Activated T-cell treated with anti-CD3 and anti-CD28 coated beads, Interleukin-2, amount 50 U/mL, for 48 hours (primary cell): Measurements from ENCODE around the gene WNT5B.

Experiments
- DNase-seq, 2 experiments: peaks; one replicate each; pipeline ENCODE4 v3.0.0-alpha.2; 2020

The WNT5B gene

DNA sequence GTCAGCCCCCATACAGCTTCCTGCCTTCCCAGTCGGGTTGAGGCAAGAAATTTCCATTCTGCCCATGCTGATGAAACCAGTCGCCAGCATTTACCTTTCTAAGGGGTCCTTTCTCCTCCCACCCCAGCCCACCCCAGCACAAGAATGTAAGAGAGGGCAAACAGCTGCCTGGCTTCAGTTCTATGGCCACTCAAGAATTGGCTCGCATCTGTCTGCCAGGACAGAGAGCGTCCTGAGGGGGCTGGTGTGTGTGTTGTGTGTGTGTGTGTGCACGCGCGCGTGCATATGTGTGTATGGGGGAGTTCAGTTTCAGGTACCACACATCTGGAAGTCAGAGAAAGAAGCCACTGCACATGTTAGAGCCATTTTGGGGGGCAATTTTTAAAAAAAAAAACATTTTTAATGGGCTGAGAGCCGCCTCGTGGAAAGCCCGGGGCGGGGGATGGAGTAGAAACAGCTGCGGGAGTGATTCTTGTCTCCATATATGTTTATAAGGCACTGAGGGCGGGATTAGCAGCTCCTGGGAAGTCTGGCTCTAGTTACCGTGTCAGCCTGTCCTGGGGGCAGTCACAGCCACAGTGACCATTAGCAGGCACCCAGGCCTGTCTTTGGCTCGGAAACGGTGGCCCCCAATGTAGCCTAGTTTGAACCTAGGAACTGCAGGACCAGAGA is at the start of gene WNT5B:
Gene WNT5B, plus strand, starts transcription at position 566 of the 672 bp plus-strand sequence. CDS start 2,124 bp downstream, outside the sequence.
- no peak for DNase-seq

DNA sequence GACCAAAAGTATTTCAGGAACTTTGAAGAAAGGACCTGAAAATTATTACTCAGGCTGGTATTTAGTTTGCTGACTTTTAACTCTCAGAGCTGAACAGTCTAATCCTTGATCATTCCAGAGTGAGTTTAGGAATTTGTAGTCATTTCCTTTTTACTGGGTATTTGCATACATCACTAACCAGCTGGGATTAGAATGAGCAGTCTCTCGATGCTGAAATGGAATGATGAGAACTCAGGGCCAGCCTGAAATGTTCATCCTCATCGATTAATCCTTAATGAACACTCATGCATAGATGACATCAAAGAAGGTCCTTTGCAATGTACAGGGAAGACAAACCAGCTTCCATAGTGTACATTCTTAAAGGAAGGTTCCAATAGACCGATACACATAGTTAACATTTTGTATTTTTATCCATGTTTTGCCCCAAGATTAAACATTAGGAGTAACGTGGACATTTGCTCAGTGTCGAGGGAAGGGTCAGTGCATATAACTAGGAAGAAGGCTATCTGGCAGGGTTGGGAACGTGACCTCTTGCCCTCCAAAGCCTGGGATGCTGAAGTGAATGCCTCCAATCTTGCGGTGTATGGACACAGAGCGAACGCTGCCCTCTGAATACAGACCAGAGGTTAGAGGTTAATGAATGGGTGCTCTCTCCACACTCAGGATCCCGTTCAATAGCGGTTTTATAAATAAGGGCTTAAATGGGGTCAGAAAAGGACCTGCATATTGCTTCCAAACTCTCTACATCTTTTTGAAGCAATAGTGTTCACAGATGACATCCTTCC is 49.2 kb upstream of the WNT5B start:
- no peak for DNase-seq

DNA sequence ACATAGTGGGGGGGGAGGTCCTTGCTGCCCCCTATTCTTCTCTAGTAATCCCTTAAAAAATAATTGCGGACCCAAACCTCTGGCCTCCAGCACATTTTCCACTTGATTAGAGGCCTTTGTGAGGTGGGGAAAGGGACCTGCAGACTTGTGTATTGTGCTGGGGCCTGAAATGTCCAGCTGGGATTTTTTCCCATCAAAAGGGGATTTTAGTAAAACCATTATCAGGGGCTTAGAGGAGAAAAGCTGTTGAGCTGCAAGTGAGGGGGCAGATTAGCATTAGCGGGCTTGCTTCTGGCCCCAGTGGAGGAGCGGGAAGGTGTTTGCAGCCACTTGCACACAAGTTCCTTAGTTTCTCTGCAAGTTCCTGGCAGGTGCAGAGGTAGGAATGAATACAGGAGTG is 48.5 kb upstream of the WNT5B start:
- DNase-seq: no peak

DNA sequence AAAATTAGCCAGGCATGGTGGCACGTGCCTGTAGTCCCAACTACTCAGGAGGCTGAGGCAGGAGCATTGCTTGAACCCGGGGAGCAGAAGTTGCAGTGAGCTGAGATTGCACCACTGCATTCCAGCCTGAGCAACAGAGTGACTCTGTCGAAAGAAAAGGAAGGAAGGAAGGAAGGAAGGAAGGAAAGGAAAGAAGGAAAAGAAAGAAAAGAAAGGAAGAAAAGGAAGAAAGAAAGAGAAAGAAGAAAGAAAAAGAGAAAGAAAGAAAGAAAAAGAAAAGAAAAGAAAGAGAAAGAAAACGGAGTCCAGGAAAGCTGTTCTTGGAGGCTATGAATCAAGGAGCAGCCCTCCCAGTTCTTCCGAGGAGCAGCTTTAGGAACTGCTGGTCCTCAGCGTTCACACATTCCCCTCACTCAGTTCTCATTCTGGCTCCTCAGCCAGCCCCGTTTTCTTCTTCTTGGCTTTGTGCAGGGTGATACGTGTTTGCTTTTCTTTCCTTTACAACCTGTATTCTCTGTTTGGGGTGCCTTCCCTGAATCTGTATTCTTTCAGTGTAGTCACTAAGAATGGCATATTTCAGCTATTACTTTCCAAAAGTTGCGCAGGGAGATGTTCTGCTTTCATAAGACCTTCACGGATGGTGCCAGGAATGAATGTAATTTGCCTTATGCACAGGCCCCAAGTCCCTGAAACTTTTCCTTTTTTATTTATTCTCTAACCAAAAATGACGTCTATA is 46.9 kb upstream of the WNT5B start:
- peak in 1 of 2 experiments; percentile 4 for DNase-seq

DNA sequence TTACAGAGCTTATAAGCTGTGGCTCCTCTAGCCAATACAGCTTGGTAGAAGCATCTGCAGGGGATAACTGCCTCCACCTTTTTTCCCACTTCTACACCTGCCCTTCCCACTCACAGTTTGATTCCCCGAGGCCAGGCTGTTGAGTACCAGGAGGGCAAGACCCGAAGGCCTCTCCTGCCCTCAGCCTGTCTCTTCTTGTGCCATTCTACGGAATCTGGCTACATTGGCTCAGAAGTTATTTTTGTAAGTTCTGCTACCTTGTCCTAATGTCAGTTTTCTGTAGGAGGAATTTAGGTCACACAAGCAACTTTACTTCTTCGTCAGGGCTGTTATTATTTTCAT is 46.4 kb upstream of the WNT5B start:
- peak in 1 of 2 experiments; percentile 7 for DNase-seq

DNA sequence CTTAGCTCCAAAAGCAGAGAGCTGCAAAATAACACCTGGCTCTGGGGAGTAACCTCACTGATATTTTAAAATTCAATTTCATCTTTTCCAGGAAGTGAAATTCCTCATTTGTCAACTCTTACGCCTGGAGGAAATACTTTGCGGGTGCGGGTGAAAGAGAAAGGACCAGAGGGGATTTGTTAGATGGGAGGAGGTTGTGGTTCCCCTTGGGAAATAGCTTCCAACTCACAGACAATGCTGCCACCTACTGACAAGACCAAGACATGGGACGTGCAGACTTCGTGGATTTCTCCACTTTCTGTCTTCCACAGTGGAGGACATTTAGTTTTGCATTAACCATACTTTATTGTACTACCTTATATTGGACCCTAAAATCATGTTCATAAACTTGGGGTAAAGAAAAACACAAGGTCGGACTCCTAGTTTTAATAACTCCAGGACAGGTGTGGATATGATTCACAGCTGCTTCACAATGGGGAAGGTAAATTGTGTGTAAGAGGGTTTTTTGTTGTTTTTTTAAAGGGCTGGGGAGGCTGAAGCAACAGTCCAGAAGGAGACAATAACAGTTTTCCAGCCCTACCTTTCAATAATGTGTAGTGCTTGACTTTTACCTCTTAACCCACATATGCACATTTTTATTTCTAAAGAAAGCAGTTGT is 45.5 kb upstream of the WNT5B start:
- DNase-seq: peak; percentile 65 to 72

DNA sequence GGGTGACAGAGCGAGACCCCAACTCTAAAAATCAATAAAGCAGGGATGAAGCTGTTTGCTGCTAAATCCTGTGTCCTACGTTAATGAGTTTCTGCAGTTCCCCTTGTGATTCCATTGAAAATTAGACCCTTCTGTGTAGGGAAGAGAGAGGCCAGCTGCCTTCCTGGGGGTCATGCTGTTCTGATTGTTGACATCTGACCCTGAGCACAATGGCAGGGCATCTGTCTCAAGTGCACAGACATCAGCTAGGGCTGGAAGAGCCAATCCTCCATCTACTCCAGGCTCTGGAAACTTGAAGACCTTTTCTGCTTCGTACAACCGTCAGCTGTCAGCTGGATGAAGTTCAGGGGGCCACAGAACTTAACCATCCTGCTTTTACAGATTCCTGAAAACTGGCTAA is 44.7 kb upstream of the WNT5B start:
- DNase-seq: peak in 1 of 2 experiments; percentile 7

DNA sequence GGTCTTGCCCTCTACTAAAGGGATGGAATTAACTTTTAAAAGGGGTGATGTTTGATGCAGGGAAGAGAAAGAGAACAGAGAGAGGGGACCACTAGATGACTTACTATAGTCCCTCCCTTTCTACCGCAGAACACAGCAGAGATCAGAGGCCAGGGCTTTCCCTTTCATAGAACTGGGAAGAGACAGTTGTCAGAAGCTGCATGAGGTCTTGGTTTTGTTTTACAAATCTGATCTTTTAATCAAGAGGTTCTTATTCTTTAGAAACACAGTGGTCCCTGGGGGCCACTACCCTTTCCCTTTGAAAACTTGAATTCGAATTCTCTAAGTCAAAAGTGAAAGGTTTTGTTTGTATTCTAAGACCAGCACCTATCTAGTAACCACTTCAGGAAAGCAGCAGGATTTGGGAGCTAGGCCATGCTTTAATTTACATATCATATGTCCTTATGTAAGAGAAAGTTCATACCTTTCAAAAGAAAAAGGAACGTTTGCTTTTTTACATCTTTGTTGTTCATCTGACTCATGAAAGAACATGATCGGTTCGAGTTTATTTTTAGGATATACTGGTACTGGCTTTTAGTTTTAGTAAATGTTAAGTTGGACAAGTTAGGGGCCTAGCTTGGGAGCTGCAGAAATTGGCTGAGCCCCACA is 41.0 kb upstream of the WNT5B start:
- DNase-seq: no peak

DNA sequence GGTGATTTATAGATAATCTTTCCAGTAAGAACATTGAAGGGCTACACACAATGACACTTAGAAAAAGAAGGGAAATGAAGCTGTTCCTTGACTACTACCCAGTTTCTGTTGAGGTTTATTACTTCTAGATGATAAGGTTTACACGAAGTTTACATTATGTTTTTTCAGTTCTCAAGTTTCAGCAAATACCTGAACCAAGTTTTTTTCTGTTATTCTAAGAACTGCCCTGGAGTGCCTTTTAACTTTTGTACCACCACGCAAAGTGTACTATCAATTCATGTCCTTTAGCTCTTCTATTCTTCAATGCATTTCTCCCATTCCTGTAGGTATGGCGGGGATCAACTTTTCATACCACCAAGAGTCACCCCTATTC is 40.5 kb upstream of the WNT5B start:
- DNase-seq: no peak

DNA sequence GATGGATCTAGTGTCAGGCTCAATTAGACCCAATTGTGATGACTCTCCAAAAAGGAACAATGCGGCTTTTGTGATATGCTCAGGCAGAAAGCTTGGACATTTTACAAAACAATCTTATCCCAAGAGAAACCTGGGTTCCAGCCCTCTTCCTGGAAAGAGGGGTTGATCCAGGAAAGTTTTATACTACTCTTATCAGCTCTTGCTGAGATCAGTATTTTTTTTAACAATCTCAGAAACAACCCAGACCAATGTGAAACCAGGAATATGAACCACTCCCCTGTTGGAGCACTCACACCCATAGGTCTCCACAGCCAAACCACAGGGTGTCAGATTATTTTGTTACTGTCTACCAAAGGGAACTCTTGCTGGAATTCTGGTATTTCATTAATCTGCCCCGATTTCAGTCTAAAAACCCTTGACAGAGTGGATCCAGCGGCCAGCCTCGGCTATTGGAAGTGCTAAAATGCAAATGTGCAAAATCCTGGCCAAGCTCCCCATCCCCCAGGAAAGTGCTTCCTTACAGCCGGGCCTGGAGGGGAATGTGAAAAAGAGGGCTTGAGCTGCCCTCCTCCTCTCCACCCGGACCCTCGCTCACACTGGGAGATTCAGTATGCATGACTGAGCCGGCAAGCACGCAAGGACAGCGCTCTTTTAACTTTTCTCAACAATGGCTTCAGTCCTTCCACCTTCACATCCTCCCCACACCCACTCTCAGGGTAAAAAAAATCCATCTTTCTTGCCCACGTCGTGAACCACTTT is 38.6 kb upstream of the WNT5B start:
- no peak for DNase-seq

DNA sequence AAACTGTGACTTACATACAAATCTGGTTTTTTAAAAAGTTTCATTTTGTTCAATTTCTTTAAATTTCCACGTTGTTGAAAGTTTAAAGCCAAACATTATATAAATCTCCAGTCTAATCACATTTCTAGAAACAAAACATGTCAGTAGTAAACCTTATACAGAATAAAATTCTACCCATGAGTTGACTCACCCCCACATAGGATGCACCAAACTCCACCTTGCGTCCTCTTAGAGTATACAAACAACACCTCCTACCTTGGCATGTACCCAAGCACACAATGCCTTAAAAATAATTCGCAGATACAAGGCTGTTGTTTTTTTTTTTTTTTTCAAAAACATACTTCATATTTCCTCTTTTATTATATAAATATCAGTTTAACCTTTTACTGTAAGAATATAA is 38.0 kb upstream of the WNT5B start:
- no peak for DNase-seq

DNA sequence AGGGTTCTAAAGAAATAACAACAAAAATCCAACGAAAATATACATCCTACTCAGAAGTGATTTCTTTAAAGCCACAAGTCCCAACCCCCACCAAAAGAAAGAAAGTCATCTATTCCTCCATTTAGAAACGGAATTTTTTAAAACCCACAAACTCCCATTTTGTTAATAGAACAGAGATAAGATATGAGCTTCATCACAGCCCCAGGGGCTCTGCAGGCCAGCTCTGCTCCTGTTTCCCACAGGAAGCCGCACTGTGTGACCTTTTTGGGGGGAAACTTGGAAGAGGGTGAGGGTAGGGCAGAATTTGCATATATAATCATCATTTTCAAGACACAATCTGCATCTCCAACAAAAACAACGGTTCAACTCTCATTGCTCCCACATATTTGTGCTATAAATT is 37.5 kb upstream of the WNT5B start:
- DNase-seq: no peak

DNA sequence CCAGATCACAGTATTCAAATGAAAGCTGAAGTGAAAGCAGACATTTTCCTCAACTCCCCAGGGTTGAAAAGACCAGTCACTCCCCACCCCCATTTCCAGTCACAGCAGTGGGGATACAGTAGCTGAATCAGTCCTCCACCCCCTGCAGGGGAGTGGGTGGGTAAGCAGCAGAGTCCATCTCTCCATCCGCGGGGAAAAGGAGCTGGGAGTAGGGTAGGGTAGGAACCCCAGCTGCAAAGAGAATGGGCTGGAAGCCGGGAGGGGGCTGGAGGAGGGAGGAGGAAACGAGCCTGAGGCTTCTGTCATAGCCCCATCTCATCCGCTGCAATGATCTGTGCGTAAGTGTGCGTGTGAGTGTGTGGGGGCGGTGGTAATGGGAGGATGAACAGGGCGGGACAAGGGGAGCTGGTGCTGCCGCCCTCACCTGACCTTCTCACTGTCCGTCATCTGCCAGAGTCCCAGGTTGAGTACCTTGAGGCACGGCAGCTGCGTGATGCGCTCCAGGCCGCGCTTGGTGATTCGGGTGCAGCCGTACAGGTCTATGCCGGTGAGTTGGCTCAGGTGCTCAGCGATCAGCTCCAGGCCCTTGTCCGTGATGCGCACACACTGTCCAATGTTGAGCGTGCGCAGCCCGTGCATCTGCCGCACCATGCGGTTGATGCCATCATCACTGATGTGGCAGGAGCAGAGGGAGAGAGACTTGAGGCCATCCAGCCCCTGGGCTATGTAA is 36.4 kb upstream of the WNT5B start:
- DNase-seq: peak; percentile 76 to 78

DNA sequence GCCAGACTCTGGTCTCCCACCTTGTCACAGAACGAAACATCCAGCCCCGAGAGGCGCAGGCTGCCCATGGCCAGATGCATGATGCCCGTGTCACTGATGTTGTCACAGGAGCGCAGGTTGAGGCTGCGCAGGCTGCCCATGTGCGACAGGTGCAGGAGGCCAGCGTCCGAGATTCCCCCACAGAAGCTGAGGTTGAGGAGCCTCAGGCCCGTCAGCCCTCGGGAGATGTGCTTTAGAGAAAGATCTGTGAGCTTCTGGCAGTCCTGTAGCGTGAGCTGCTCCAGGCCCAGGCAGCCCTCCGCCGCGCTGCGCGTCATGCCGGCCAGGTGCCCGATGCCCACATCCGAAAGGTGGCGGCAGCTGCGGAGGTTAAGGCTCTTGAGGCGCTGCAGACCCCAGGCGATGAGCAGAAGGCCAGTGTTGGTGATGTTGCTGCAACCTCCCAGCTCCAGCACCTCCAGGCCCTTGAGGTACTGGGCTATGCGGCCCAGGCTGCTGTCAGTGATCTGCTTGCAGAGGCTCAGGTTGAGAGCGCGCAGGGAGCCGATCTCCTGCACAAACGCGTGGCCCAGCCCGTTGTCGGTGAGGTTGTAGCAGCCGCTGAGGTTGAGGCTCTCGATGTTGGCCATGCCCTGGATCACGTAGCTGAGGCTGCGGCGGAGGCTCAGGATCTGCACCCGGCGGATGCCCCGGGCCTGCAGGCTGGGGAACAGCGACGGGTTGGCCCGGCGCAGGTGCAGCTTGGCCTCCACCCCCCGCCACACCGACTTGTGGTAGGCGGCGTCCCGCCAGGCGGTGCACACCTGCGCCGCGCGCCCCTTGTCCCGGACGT is 35.6 kb upstream of the WNT5B start:
- DNase-seq: peak; percentile 56 to 70

DNA sequence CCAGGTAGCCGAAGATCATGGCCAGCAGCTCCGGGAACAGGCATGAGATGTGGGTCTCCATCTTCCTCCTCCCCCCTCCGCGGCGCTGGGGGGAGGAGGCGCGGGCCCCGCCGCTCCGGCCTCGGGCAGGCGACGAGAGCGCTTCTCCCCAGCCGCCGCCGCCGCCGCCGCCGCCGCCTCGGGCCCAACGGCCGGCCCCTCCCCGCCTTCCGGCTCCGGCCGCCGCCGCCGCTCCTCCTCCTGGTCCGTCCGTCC is 35.1 kb upstream of the WNT5B start:
- peak in 1 of 2 experiments; percentile 63 for DNase-seq

DNA sequence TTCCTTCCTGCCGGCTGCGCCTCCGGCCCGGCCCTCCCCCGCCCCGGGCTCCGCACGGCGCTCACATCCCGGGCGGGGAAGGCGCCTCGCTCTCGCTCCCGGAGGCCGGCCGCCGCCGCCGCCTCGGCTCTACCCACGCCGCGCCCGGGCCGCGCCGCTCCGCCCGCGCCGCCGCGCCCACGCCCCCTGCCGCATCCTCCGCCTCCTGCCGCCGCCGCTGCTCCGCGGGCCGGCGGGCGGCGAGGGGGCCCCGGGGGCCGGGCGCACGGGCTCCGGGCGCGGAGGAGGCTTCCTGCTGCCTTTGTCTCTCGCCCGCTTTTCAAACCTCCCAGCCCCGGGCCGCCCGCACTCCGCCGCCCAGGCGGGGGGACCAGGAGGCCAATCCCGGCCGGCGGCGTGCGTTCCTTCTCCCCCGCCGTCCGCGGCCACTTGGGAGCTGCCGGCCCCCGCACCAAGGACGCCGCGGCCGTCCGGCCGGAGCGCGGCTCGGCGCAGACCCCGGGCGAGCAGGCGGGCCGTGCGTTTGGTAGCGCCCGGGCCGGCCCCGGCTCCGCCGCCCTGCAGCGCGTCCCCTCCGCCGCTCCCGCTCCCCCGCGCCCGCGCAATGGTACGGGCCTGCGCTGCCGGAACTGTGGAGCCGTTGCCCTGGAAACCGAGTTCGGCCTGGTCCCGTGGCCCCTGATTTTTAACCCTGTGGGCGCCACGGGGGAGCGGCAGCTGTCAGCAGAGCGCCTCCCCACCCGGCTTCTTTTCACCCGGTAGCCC is 34.6 kb upstream of the WNT5B start, which contains the start of gene FBXL14:
Gene FBXL14, minus strand, starts transcription at position 321 of the 765 bp plus-strand sequence. CDS start 515 bp downstream, outside the sequence.
- DNase-seq: peak; percentile 88 to 91

DNA sequence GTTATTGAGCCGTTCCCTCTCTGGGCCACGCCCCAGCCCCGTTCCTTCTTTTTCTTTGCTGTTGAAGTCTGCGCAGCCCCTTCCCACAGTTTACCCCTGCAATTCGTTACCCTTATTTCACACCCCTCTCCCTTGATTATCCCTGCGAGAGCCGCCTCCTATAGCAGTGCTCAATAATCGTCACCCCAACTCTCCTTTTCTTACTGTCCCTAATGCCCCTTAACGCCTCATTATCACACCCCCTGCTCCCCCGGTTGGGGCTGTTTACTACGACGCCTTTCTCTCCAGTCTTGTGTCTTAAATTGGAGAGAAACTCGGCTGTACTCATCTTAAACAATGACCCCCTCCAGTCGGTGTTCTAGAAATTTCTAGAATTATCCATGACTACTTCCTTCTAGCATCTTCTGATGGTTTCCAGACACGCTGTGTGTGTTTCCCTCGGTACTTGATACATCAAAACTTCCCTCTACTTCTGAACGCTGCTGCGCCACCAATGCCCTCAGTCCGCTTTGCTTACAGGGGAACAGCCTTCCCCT is 33.9 kb upstream of the WNT5B start:
- no peak for DNase-seq

DNA sequence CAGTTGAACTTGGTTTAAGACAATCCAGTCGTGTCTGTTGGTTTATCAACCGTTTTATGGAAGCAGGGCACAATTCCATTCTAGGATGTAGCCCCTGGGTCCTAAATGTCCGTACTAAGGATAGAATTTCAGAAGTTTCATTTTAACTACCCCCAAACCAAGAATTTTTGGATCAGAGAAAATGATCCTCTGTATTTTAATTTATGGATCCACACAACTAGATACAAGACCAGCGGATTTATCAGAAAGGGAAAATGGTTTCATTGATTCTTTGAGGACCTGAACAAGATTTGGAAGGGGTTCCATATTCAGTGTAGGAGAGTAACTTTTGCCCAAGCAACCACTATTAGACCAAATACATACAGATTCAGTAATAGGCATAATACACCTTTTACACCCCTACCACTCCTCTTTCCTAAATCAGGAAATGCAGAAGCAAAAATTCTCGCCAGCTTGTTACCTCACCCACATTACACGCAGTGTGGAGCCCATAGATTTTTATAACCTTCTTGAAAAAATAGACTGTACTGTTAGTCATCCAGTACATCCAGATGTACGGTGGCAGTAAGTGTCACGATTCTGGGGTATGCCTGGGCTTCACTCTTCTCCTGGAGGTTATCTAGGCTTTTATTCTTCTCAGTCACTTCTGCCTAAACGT is 33.2 kb upstream of the WNT5B start:
- no peak for DNase-seq

DNA sequence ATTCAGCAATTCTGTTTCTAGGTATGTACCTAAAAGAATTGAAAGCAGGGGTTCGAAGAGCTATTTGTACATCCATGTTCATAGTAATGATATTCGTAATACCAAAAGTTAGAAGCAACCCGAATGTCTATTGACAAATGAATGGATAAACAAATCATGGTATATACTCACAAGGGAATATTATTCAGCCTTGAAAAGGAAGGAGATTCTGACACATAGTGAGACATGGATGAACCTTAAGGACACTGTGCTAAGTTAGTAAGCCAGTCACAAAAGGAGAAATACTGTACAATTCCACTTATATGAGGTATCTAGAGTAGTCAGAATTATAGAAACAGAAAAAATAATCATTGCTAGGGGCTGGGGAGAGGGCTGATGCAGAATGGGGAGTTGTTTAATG is 30.3 kb upstream of the WNT5B start:
- DNase-seq: no peak
